Right atrium auricular region (tissue), 2 donors: ENCODE measurements around the gene MAOB. TPM values are rescaled to one million over a fixed set of nuclear protein-coding genes. Genes with fewer than 3 reads are reported as not detected.

Experiments
- DNase-seq: peaks from one replicate; pipeline ENCODE4 v3.0.0-alpha.2; 2019; ENCODE audit warnings: low spot score
- H3K27ac ChIP-seq, 2 donors: fragments of 200-600 bp; sonication (generic); 1 replicate in 1 of 2; 2 replicates in 1 of 2; pipeline ENCODE4 v1.5.1; 2016 to 2019
- H3K27me3 ChIP-seq, 2 donors: fragments of 200-600 bp; sonication (generic); one replicate each; pipeline versions ENCODE4 v1.5.1 to v1.6.0; 2017 to 2019
- H3K36me3 ChIP-seq: fragments of 200-600 bp; sonication (generic); one replicate; pipeline ENCODE4 v1.5.1; 2016
- H3K4me1 ChIP-seq, 2 donors: fragments of 200-600 bp; sonication (generic); one replicate each; pipeline versions ENCODE4 v1.5.1 to v1.6.0; 2017 to 2019
- H3K4me3 ChIP-seq, 2 donors: fragments of 200-600 bp; sonication (generic); 1 replicate in 1 of 2; 2 replicates in 1 of 2; pipeline ENCODE4 v1.5.1; 2017 to 2019; ENCODE audit warnings: mild to moderate bottlenecking in 1 of 2, moderate library complexity in 1 of 2
- H3K9me3 ChIP-seq, 2 donors: fragments of 200-600 bp; sonication (generic); one replicate each; pipeline ENCODE4 v1.5.1; 2019
- total RNA-seq, 2 donors: library from RNA; depleted of rRNA; stranded (reverse); fragments of >200 nt; gene quantifications; one replicate each; pipeline ENCODE4 v1.1.0, GENCODE V29; 2016
- TF ChIP-seq, protein P1 (sequence below), 2 donors: fragments of 200-600 bp; sonication (generic); IDR thresholded peaks; one replicate each; pipeline ENCODE4 v1.5.1; 2019; ENCODE audit warnings: antibody characterized with exemption in 2 of 2

MAOB gene
- total RNA-seq, 2 donors from 2014 or later: 21.0 to 64.3 TPM

- TF ChIP-seq, protein P1, sequence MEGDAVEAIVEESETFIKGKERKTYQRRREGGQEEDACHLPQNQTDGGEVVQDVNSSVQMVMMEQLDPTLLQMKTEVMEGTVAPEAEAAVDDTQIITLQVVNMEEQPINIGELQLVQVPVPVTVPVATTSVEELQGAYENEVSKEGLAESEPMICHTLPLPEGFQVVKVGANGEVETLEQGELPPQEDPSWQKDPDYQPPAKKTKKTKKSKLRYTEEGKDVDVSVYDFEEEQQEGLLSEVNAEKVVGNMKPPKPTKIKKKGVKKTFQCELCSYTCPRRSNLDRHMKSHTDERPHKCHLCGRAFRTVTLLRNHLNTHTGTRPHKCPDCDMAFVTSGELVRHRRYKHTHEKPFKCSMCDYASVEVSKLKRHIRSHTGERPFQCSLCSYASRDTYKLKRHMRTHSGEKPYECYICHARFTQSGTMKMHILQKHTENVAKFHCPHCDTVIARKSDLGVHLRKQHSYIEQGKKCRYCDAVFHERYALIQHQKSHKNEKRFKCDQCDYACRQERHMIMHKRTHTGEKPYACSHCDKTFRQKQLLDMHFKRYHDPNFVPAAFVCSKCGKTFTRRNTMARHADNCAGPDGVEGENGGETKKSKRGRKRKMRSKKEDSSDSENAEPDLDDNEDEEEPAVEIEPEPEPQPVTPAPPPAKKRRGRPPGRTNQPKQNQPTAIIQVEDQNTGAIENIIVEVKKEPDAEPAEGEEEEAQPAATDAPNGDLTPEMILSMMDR (IDR thresholded peaks at IDR 0.05): no peak
- H3K27ac ChIP-seq: no peak overlapping the region
- DNase-seq: no peak
- H3K9me3 ChIP-seq: peaks cover 0 to 8% of the 10 kb centered on the region in 2 donors
- H3K4me1 ChIP-seq: no peaks in the 10 kb centered on the region
- H3K4me3 ChIP-seq: no peak overlapping the region
- no peaks in the 10 kb centered on the region for H3K36me3 ChIP-seq
- H3K27me3 ChIP-seq: no peaks in the 10 kb centered on the region
Observed at GRCh38 chrX:43840265-43840664, 42.0 kb downstream of the MAOB start.

DNA sequence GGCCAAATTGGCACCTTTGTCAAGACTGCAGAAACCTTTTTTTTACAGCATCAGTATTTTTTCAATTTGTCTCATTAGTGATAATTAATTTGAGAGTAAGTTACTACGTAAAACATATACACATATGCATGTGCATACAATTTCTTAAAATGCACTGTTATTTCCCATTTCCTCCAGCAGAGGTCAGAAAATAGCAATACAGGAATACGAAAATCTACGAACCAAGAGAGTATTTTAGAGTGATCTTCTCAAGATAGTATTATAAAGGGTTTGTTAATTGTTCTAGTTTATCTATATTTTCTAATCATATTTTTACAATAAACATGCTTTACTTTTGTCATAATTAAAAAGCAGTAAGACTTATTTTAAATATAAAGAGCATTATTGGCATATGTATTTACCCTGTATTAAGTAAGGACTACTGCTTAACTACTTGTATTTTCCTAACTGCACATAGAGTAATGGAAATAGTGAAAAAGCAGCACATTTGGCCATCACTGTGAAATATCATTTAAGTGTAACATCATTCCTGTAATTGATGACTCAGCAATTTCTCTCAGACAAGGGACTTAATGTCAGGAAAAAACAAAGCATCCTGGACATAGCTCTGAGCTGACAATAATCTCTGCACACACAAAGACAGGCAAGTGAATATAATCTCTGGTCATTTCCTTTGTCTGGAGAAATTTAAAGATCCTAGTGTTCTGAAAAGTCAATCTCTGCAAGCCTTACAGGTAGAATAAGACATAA is 45.6 kb downstream of the MAOB start:
- no peak for DNase-seq
- Histone ChIP-seq H3K4me3 (no peak overlapping the region), H3K4me1 (no peaks in the 10 kb centered on the region), H3K27me3 (no peaks in the 10 kb centered on the region), H3K36me3 (no peaks in the 10 kb centered on the region), H3K9me3 (peaks cover 0 to 3% of the 10 kb centered on the region in 2 donors), H3K27ac (no peak overlapping the region)
- TF ChIP-seq, protein P1 (IDR thresholded peaks at IDR 0.05): peak; percentile 28 to 79

DNA sequence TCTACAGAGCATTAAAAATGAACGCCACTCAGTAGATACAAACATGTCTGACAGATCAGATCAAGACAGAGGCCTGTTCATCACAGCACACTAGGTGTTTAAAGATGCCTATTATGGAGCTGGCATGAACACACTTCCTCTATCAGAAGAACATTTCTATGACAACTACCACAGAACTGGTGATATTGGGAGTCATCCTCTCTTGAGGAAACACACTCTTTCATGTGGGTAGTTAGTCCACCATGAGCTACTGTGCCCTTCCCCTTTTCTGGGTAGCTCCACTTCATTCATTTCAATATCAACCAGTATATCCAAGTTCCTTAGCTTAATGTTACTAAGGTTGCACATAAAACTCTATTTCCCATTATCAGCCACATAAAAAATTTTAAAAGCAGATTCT is 46.7 kb downstream of the MAOB start:
- Histone ChIP-seq H3K36me3 (no peaks in the 10 kb centered on the region), H3K27ac (no peak overlapping the region), H3K9me3 (no peaks in the 10 kb centered on the region), H3K4me1 (no peaks in the 10 kb centered on the region), H3K27me3 (no peaks in the 10 kb centered on the region), H3K4me3 (no peak overlapping the region)
- no peak for DNase-seq
- TF ChIP-seq, protein P1 (IDR thresholded peaks at IDR 0.05): no peak

DNA sequence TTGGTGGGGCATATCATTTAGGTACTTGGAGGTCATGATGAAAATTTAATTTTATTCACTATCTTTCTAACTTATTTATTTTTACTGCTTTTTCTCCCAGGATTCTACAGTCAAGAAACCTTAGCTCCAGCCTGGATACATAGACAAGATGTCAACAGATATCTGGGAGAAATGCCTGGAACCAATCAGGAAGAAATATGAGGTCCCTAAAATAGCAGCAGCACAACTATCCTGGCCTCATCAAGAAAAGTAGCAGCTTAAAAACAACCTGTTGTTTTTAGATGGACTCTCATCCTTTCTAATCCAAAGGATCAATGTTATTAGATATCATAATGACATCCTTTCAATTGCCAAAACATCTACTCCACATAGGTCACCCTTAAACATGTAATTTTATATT is 54.5 kb downstream of the MAOB start:
- TF ChIP-seq, protein P1 (IDR thresholded peaks at IDR 0.05): no peak
- H3K4me1 ChIP-seq: no peaks in the 10 kb centered on the region
- no peak for DNase-seq
- no peak overlapping the region for H3K4me3 ChIP-seq
- no peaks in the 10 kb centered on the region for H3K36me3 ChIP-seq
- no peak overlapping the region for H3K27ac ChIP-seq
- no peaks in the 10 kb centered on the region for H3K9me3 ChIP-seq
- peaks cover 0 to 5% of the 10 kb centered on the region in 2 donors for H3K27me3 ChIP-seq

DNA sequence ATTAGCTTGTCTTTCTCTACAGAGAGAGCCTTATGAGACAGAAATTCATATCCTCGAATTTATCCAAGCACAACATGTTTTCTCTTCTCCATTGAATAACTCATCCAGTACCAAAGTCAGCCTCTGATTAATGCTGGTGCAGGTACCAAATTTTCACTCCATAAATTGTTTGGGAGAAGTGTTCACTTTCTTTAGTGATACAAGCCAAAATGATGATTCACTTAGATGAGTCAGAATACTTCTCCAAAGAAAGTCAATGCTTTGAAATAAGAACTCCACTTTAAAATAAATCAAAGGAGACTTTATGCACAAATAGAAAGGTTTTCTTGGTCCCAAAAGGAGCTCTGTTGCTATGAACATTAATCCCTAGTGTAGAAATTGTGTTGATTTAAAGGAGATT is 60.2 kb downstream of the MAOB start:
- Histone ChIP-seq H3K36me3 (no peaks in the 10 kb centered on the region), H3K27me3 (peaks cover 0 to 5% of the 10 kb centered on the region in 2 donors), H3K4me1 (no peaks in the 10 kb centered on the region), H3K9me3 (no peaks in the 10 kb centered on the region), H3K4me3 (no peak overlapping the region), H3K27ac (no peak overlapping the region)
- no peak for DNase-seq
- TF ChIP-seq, protein P1 (IDR thresholded peaks at IDR 0.05): no peak

DNA sequence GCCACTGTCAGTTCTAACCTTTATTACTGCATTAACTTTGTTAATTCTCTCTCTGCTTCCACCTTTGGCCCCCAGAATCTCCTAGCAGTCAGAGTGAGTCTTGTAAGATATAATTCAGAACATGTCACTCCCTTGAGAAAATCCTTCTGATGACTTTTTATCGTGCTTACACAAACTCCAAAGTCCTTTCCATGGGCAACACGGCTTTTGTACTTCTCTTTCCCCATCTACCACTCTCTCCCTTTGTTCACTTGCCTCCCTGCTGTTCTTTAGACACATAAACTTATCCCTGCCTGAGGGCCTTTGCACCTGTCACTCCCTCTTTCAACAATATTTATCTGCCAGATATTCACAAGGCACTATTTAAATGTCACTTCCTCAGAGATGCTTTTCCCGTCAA is 64.8 kb downstream of the MAOB start:
- no peaks in the 10 kb centered on the region for H3K27me3 ChIP-seq
- no peaks in the 10 kb centered on the region for H3K4me1 ChIP-seq
- DNase-seq: no peak
- no peaks in the 10 kb centered on the region for H3K36me3 ChIP-seq
- no peaks in the 10 kb centered on the region for H3K9me3 ChIP-seq
- TF ChIP-seq, protein P1 (IDR thresholded peaks at IDR 0.05): no peak
- H3K4me3 ChIP-seq: no peak overlapping the region
- H3K27ac ChIP-seq: no peak overlapping the region
